WTC11 (cell line): ENCODE measurements around the gene PPP1R3D.

ENCODE experiments used
- CREB1 ChIP-seq: sonication (generic); formaldehyde crosslinking; IDR thresholded peaks from 2 replicates; pipeline ENCODE4 v1.8.0; 2023; ENCODE audit warnings: mild to moderate bottlenecking, missing genetic modification reagents
- E2F1 ChIP-seq: sonication (generic); formaldehyde crosslinking; IDR thresholded peaks from 2 replicates; pipeline ENCODE4 v1.8.0; 2022; ENCODE audit warnings: mild to moderate bottlenecking, missing genetic modification reagents
- HMGXB4 ChIP-seq: sonication (generic); formaldehyde crosslinking; IDR thresholded peaks from 2 replicates; pipeline ENCODE4 v1.8.1; 2023; ENCODE audit warnings: mild to moderate bottlenecking, moderate library complexity, missing genetic modification reagents
- JUN ChIP-seq: sonication (generic); formaldehyde crosslinking; IDR thresholded peaks from 2 replicates; pipeline ENCODE4 v1.8.0; 2023; ENCODE audit warnings: mild to moderate bottlenecking, missing genetic modification reagents
- NFYB ChIP-seq: sonication (generic); formaldehyde crosslinking; conservative IDR thresholded peaks from 2 replicates; pipeline ENCODE4 v1.8.0; 2022; ENCODE audit warnings: low read depth, missing genetic modification reagents
- NR1H2 ChIP-seq: sonication (generic); formaldehyde crosslinking; IDR thresholded peaks from 2 replicates; pipeline ENCODE4 v1.9.0; 2021; ENCODE audit warnings: mild to moderate bottlenecking, moderate library complexity, missing genetic modification reagents
- NR3C1 ChIP-seq: sonication (generic); formaldehyde crosslinking; conservative IDR thresholded peaks from 2 replicates; pipeline ENCODE4 v1.8.1; 2023; ENCODE audit warnings: low read depth, mild to moderate bottlenecking, missing genetic modification reagents
- TEAD4 ChIP-seq: sonication (generic); formaldehyde crosslinking; IDR thresholded peaks from 2 replicates; pipeline ENCODE4 v1.8.0; 2022; ENCODE audit warnings: mild to moderate bottlenecking, missing genetic modification reagents
- USF2 ChIP-seq: sonication (generic); formaldehyde crosslinking; IDR thresholded peaks from 2 replicates; pipeline ENCODE4 v1.8.1; 2023; ENCODE audit warnings: mild to moderate bottlenecking, missing genetic modification reagents, moderate library complexity
- ZBTB21 ChIP-seq: sonication (generic); formaldehyde crosslinking; IDR thresholded peaks from 2 replicates; pipeline ENCODE4 v1.8.1; 2023; ENCODE audit warnings: mild to moderate bottlenecking, missing genetic modification reagents, borderline replicate concordance
- TF ChIP-seq, protein P1 (sequence below): fragments of 200-600 bp; IDR thresholded peaks from 2 replicates; pipeline ENCODE4 v1.8.0; 2022; ENCODE audit warnings: antibody characterized with exemption
- TF ChIP-seq, protein P2 (sequence below): fragments of 250-450 bp; sonication (Bioruptor Pico); IDR thresholded peaks from 2 replicates; pipeline ENCODE4 v1.9.0; 2021; ENCODE audit warnings: mild to moderate bottlenecking, borderline replicate concordance

DNA sequence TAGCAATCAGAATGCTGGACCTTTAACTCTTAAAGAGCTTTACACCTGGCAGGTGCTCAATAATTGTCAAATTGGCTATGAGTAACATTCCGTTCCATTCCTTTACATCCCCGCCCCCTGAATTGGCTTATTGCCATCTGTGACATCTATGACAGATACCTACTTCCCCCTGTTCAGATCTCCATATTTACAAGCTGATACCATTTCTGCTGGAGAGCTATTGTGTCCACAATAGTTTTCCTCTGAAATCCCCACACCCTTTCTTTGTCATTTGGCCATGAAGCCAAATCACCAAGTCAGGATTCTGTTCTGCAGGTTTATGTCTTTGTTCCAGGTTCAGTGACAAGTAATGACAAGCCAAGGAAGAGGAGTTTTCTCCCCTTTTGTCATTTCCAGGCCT is 21.3 kb upstream of the PPP1R3D start:
- TF ChIP-seq, protein P1, sequence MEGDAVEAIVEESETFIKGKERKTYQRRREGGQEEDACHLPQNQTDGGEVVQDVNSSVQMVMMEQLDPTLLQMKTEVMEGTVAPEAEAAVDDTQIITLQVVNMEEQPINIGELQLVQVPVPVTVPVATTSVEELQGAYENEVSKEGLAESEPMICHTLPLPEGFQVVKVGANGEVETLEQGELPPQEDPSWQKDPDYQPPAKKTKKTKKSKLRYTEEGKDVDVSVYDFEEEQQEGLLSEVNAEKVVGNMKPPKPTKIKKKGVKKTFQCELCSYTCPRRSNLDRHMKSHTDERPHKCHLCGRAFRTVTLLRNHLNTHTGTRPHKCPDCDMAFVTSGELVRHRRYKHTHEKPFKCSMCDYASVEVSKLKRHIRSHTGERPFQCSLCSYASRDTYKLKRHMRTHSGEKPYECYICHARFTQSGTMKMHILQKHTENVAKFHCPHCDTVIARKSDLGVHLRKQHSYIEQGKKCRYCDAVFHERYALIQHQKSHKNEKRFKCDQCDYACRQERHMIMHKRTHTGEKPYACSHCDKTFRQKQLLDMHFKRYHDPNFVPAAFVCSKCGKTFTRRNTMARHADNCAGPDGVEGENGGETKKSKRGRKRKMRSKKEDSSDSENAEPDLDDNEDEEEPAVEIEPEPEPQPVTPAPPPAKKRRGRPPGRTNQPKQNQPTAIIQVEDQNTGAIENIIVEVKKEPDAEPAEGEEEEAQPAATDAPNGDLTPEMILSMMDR, result no peak
- no peak for TF ChIP-seq E2F1
- no peak for TF ChIP-seq JUN (CRISPR knock-in tag)
- TF ChIP-seq CREB1, result no peak
- TF ChIP-seq USF2, result no peak
- TF ChIP-seq, protein P2, sequence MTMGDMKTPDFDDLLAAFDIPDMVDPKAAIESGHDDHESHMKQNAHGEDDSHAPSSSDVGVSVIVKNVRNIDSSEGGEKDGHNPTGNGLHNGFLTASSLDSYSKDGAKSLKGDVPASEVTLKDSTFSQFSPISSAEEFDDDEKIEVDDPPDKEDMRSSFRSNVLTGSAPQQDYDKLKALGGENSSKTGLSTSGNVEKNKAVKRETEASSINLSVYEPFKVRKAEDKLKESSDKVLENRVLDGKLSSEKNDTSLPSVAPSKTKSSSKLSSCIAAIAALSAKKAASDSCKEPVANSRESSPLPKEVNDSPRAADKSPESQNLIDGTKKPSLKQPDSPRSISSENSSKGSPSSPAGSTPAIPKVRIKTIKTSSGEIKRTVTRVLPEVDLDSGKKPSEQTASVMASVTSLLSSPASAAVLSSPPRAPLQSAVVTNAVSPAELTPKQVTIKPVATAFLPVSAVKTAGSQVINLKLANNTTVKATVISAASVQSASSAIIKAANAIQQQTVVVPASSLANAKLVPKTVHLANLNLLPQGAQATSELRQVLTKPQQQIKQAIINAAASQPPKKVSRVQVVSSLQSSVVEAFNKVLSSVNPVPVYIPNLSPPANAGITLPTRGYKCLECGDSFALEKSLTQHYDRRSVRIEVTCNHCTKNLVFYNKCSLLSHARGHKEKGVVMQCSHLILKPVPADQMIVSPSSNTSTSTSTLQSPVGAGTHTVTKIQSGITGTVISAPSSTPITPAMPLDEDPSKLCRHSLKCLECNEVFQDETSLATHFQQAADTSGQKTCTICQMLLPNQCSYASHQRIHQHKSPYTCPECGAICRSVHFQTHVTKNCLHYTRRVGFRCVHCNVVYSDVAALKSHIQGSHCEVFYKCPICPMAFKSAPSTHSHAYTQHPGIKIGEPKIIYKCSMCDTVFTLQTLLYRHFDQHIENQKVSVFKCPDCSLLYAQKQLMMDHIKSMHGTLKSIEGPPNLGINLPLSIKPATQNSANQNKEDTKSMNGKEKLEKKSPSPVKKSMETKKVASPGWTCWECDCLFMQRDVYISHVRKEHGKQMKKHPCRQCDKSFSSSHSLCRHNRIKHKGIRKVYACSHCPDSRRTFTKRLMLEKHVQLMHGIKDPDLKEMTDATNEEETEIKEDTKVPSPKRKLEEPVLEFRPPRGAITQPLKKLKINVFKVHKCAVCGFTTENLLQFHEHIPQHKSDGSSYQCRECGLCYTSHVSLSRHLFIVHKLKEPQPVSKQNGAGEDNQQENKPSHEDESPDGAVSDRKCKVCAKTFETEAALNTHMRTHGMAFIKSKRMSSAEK (CRISPR knock-in tag), result no peak
- TF ChIP-seq ZBTB21, result no peak
- no peak for TF ChIP-seq HMGXB4 (CRISPR knock-in tag)
- no peak for TF ChIP-seq NR3C1
- no peak for TF ChIP-seq NR1H2 (CRISPR knock-in tag)
- no peak for TF ChIP-seq NFYB (CRISPR knock-in tag)
- TF ChIP-seq TEAD4, result no peak
